ENCODE results near the gene VAMP1.

DNA sequence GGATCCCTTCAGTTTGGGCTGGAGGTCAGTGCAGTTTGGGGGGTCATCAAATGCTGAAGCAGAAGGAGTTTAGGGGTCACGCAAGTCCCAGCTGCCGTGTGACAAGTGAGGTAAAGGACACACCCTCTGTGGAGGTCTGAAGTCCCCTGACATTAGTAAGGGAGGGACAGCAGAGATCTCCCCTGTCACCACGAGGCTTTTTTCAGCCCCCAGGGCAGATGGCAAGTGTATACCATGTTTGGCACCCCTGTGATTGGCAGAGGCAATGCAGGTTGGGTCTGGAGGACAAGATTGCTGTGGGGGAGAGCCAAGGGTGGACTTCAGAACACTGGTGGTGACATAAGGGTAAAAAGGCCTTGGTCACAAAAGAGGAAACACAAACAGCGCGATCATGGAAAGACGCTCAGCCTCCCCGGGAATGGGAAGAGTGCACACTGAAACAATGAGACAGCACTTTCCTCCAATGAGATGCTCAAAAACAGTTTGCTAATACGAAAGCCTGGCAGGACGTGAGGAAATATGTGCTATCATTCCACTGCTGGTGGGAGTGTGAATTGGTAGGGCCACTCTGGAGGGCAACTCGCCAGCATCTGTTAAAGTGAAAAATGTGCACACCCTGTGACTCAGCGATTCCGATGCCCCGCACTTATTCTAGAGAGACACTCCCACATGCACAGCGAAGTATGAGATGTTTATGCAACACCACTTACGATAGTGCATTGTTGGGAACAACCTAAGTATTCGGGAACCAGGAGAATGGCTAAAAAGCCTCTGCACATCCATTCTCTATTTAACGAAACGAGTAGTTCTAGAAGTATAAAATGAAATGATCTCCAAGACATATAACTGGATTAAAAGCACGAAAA, 40.1 kb downstream of the VAMP1 start:
- no peak for TF ChIP-seq CTCF (IDR thresholded peaks at IDR 0.05)
- no peak for TF ChIP-seq POLR2A (IDR thresholded peaks at IDR 0.05)

All from lower leg skin (tissue), 3 donors.